ENCODE data around the gene DUSP5. TPM values are rescaled to one million over a fixed set of nuclear protein-coding genes. Genes with fewer than 3 reads are reported as not detected.
A peak's percentile ranks its signal among the peaks of the same experiment; 100 is the strongest.

DUSP5 gene
- total RNA-seq, 1 experiment from 2014 or later: 137 TPM

- intact Hi-C loops (cut with micrococcal nuclease): no loop called here
- no peak for DNase-seq (ENCODE audit: low read depth, low spot score)
- no peak overlapping the region for H3K4me3 ChIP-seq (replicated peaks in 1 of 2; ENCODE audit: low read depth in 1 of 2, low read length in 2 of 2)
- peaks cover 54% of the 10 kb centered on the region; the same call in 1 of the 2 replicates for H4K20me1 ChIP-seq (ENCODE audit: insufficient read depth)
- CTCF ChIA-PET: interaction anchor here (4.2 kb wide), 1 partner anchor 156 kb away, joined by 26 read pairs; no protein-coding TSS in a partner anchor
- peak overlapping the region; percentile 51; the same call in 1 of the 2 replicates for H3K4me2 ChIP-seq (ENCODE audit: low read length)
- no peaks in the 10 kb centered on the region for H3K9me2 ChIP-seq (ENCODE audit: insufficient read depth)
- TF ChIP-seq ZBTB33 (IDR thresholded peaks at IDR 0.05; ENCODE audit: extremely low read depth, insufficient replicate concordance, low read length) (no peak), POLR2AphosphoS5 (IDR thresholded peaks at IDR 0.05; ENCODE audit: low read depth, low read length) (peak; percentile 19; the same call in 1 of the 2 replicates), CBX3 (IDR thresholded peaks at IDR 0.05; ENCODE audit: low read depth) (0 out of 2 replicates have a peak, but pooled peaks have one; percentile 5)
- no peaks in the 10 kb centered on the region for H3K9me3 ChIP-seq (ENCODE audit: control insufficient read depth in 1 of 2, insufficient read depth in 1 of 2, low read depth in 1 of 2, low read length in 2 of 2)
- peaks cover 8 to 55% of the 10 kb centered on the region in 2 experiments; a peak in 3 of 4 replicates for H3K4me1 ChIP-seq (ENCODE audit: control insufficient read depth in 1 of 2, insufficient read depth in 2 of 2, low read length in 2 of 2)
- no peak overlapping the region for H2AFZ ChIP-seq (ENCODE audit: low read depth, low read length, poor library complexity, severe bottlenecking)
- H3K27me3 ChIP-seq (ENCODE audit: insufficient read depth, low read length): no peaks in the 10 kb centered on the region
- H3K36me3 ChIP-seq (ENCODE audit: control insufficient read depth in 1 of 2, insufficient read depth in 2 of 2, low read length in 2 of 2): peaks cover 50 to 81% of the 10 kb centered on the region in 2 experiments
- H3K27ac ChIP-seq (ENCODE audit: low read depth, low read length): no peak overlapping the region
- H3K79me2 ChIP-seq (ENCODE audit: insufficient read depth, low read length): peaks cover 96% of the 10 kb centered on the region
- ATAC-seq: no peak
- BruUV-seq (replicated peaks): TSS peak; percentile 2
- POLR2A ChIA-PET: interaction anchor here (1.6 to 24.1 kb wide), 3 partner anchors 12 to 120 kb away, joined by 3 to 438 read pairs (median 7); no protein-coding TSS in a partner anchor
- H3K9ac ChIP-seq (ENCODE audit: low read length): no peak overlapping the region
- RAD21 ChIA-PET (ENCODE audit: low non-redundant PET in 1 of 2, low total read pairs in 2 of 2, uncharacterized antibody in 2 of 2, unreplicated experiment in 2 of 2): interaction anchor here in 1 of 2 experiments (0.6 kb wide), 1 partner anchor 126 kb away, joined by 6 read pairs; no protein-coding TSS in a partner anchor
These were observed 13.0 kb downstream of the DUSP5 start for GRCh38 chr10:110510730-110511129.

Data from HCT116 (cell line).